HG03469 (cell line): Measurements from ENCODE around the gene TENT5C.

Source experiments
- ATAC-seq: cut with Tn5 transposase; IDR thresholded peaks from one replicate; pipeline ENCODE4 v1.9.1; 2021; ENCODE audit warnings: mild to moderate bottlenecking, moderate library complexity, moderate number of reproducible peaks; ENCODE audit not compliant: unreplicated experiment

TENT5C gene

GRCh38 chr1:117611894-117612483 lies 6.1 kb downstream of the TENT5C start:
- no peak for ATAC-seq

- ATAC-seq, result no peak
Measured at GRCh38 chr1:117612517-117613248, 6.8 kb downstream of the TENT5C start.

- ATAC-seq, result no peak
Measured at GRCh38 chr1:117613249-117613968, 7.6 kb downstream of the TENT5C start.

- ATAC-seq, result no peak
Measured at GRCh38 chr1:117613969-117614729, 8.3 kb downstream of the TENT5C start.

GRCh38 chr1:117615474-117615873 lies 9.6 kb downstream of the TENT5C start:
- ATAC-seq, result no peak

GRCh38 chr1:117616356-117616755 lies 10.5 kb downstream of the TENT5C start:
- ATAC-seq, result no peak

GRCh38 chr1:117616967-117617366 lies 11.1 kb downstream of the TENT5C start:
- ATAC-seq, result no peak

GRCh38 chr1:117618450-117619122 lies 12.7 kb downstream of the TENT5C start:
- no peak for ATAC-seq

GRCh38 chr1:117620440-117620839 lies 14.6 kb downstream of the TENT5C start:
- no peak for ATAC-seq

GRCh38 chr1:117621316-117621715 lies 15.5 kb downstream of the TENT5C start:
- ATAC-seq, result no peak

- no peak for ATAC-seq
Measured at GRCh38 chr1:117622726-117623125, 16.9 kb downstream of the TENT5C start.

GRCh38 chr1:117623141-117623540 lies 17.3 kb downstream of the TENT5C start:
- ATAC-seq, result no peak

- no peak for ATAC-seq
Measured at GRCh38 chr1:117623698-117624097, 17.9 kb downstream of the TENT5C start.

GRCh38 chr1:117627546-117628130 lies 21.8 kb downstream of the TENT5C start:
- no peak for ATAC-seq

GRCh38 chr1:117628343-117628742 lies 22.5 kb downstream of the TENT5C start:
- no peak for ATAC-seq

- ATAC-seq, result no peak
Measured at GRCh38 chr1:117629625-117630422, 24.0 kb downstream of the TENT5C start.

GRCh38 chr1:117630423-117630998 lies 24.7 kb downstream of the TENT5C start:
- ATAC-seq, result no peak

GRCh38 chr1:117631359-117632160 lies 25.7 kb downstream of the TENT5C start:
- ATAC-seq, result no peak
